K562 treated with DMSO at 1 percent for 24 hours (cell line): ENCODE data around the gene OR56B1. TPM values are rescaled to one million over a fixed set of nuclear protein-coding genes. Genes with fewer than 3 reads are reported as not detected.

Experiments
- total RNA-seq: library from RNA; unstranded; fragments of 300-600 nt; gene quantifications from 2 replicates; pipeline ENCODE4 v1.2.3, GENCODE V29; 2022; ENCODE audit warnings: low read depth; ENCODE audit not compliant: insufficient read depth

Gene OR56B1
- total RNA-seq: not detected in 2 replicates

GRCh38 chr11:5736396-5736795 lies at the start of gene OR56B1:
Gene OR56B1, plus strand, starts transcription at chr11:5736448. Its CDS starts 69 bp downstream, at chr11:5736517.

DNA sequence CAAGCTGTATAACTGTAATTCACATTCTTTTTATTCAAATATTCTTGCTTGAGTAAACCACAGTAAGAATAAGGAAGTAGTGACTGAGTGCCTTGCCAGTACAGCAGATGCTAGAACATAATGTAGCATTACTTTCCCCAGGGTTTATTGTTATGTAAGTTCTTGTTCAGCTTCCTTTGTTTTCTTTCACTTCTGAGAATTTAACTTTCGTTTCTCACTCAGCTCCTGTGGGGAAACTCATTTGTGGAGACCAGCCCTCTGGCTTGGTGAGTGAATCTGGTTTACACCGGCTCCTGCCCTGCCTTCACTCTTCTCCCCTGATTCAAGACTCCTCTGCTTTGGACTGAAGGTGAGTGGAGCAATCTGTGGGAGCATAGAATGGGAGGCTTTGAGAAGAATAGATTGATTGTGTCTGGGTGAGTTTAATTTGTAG lies 46.7 kb upstream of the OR56B1 start, which contains the start of gene TRIM22:
TRIM22 (plus strand) TSS at position 240 of the 433 bp plus-strand sequence. CDS start 6,443 bp downstream, outside the sequence.

GRCh38 chr11:5753943-5754342 lies 17.7 kb downstream of the OR56B1 start, which contains the start of gene OR52N4:
Gene OR52N4, plus strand, starts transcription at chr11:5754243. Its CDS starts 498 bp downstream, at chr11:5754741.

DNA sequence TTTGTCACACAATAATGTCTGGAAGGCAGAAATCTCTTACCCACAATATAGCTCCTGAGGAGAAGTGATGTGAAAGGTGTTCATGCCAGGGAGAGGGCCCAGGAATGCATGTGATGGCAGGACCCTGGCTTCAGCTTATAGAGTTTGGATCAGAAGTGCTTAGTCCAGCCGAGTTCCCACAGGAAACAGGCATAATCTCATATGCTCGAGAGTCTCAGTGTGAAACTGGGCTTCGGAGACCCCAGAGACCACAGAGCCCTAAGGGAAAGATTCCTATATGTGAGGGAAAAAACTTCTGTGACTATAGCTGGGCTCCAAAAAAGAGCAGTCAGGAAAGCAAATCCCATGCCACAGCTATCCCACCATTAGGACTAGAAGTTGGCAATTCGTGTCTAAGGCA lies 47.0 kb downstream of the OR56B1 start, which contains the start of gene OR52N5:
OR52N5 (minus strand) TSS at position 101 of the 400 bp plus-strand sequence. CDS start 4,721 bp downstream, outside the sequence.

Other genes starting within 250 kb of the OR56B1 start
- 0.61 TPM in 1 of 2 replicates, not detected in the other for gene OR52D1, start 247.8 kb upstream of the OR56B1 start, total RNA-seq
- gene UBQLN3, start 226.5 kb upstream of the OR56B1 start, total RNA-seq: not detected in 2 replicates
- 0.80 TPM in 1 of 2 replicates, not detected in the other for gene UBQLNL, start 219.7 kb upstream of the OR56B1 start, total RNA-seq
- not detected in 2 replicates for gene OR52H1, start 187.9 kb upstream of the OR56B1 start, total RNA-seq
- not detected in 2 replicates for gene OR52B6, start 155.6 kb upstream of the OR56B1 start, total RNA-seq
- gene TRIM6, start 139.8 kb upstream of the OR56B1 start, total RNA-seq: 19.3 and 20.1 TPM in 2 replicates
- 2.4 and 4.2 TPM in 2 replicates for gene TRIM34, start 111.4 kb upstream of the OR56B1 start, total RNA-seq
- gene TRIM5, start 51.4 kb upstream of the OR56B1 start, total RNA-seq: 15.5 and 20.6 TPM in 2 replicates
- gene TRIM22, start 46.7 kb upstream of the OR56B1 start, total RNA-seq: 2.5 and 2.7 TPM in 2 replicates
- gene OR52N4, start 17.8 kb downstream of the OR56B1 start, total RNA-seq: not detected in 2 replicates
- not detected in 2 replicates for gene OR52N5, start 46.9 kb downstream of the OR56B1 start, total RNA-seq
- not detected in 2 replicates for gene OR52N1, start 54.8 kb downstream of the OR56B1 start, total RNA-seq
- not detected in 2 replicates for gene OR52N2, start 72.5 kb downstream of the OR56B1 start, total RNA-seq
- gene OR52E6, start 105.4 kb downstream of the OR56B1 start, total RNA-seq: not detected in 2 replicates
- not detected in 2 replicates for gene OR52E8, start 121.2 kb downstream of the OR56B1 start, total RNA-seq
- gene OR52E4, start 144.2 kb downstream of the OR56B1 start, total RNA-seq: not detected in 2 replicates
- gene OR52E5, start 156.8 kb downstream of the OR56B1 start, total RNA-seq: not detected in 2 replicates
- not detected in 2 replicates for gene OR56A3, start 205.8 kb downstream of the OR56B1 start, total RNA-seq
- not detected in 2 replicates for gene OR56A5, start 232.0 kb downstream of the OR56B1 start, total RNA-seq